GM19023 (cell line): ENCODE results near the gene PALM3.

Experiments used
- ATAC-seq: cut with Tn5 transposase; IDR thresholded peaks from one replicate; pipeline ENCODE4 v1.9.1; 2021; ENCODE audit warnings: mild to moderate bottlenecking, moderate library complexity; ENCODE audit not compliant: unreplicated experiment

Gene PALM3, protein sequence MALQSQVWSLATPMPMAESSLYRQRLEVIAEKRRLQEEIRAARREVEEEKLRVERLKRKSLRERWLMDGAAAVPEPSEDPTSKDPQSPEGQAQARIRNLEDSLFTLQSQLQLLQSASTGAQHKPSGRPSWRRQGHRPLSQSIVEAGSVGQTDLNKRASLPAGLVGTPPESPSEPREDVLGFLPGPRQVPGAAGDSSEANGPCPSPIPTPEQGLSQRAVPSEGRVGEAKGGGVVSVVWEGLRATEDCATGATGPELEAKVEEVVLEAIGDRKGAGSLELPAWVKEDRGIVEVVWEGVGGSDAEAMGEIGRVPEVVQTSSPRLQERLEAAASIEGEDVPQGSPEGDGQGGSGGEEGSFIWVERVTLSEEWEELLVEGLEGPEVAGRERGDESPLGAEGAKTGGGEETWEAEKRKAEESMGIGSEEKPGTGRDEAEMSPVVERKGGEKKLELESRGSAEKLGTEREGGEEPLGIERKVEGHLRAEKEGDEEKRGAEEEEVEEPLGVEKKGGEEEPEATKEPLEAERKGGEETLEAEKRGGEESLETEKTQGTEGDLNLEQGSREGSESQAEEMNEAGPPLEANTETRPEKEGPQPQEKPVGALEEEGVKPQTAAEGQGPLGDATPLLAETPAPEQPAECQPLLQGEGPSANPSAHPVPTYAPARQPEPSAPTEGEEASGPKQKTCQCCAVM

DNA sequence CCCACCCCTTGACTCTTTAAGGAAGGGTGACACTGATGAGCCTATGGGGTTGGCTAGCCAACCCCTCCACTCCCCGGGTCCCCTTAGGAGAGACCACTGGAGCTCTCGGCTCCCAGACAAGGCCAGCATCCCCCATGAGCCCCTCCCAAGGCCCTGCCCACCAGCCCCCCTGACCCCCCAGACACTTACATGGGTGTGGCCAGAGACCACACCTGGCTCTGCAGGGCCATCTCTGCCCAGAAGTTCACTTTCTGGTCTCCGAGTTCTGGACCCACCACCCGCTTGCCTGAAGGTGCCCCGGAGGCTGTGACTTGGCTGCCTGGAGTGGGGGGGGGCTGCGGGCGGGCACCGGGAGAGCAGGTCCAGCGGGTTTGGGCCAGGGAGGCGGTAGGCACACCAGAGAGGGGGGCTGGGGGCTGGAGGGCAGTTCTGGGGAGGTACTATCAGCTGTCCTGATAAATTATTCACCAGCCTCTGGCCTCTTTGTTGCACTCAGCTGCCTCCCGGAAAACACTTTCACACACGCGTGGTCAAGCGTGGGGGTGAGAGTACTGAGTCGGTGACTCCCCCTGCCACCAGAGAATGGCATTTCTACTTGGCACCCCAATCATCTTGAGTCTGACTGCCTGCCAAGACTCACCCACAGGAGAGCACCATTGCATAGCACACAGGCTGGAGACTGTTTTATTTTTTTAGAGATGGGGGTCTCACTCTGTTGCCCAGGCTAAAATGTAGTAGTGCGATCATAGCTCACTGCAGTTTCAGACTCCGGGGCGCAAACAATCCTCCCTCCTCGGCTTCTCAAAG, at the start of gene PALM3:
TSS of gene PALM3 (minus strand) at position 326 of the 807 bp plus-strand sequence. CDS start at position 230, 96 bp downstream.
- no peak for ATAC-seq

DNA sequence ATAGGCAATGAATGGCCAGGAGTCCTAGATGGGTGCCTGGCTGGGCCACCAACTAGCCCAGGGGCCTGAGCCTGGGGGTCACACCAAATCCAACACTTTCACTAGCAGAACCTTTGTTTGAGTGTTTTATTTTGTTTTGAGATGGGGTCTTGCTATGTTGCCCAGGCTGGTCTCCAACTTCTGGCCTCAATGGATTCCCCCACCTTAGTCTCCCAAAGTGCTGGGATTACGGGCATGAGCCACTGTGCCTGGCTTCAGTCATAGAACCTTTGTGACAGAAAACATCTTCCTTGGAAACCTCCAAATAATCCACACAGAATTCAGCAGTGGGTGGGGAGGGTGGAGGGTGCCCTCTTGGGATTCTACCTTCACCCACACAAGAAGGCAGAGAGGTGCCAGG, 49.6 kb upstream of the PALM3 start:
- no peak for ATAC-seq

DNA sequence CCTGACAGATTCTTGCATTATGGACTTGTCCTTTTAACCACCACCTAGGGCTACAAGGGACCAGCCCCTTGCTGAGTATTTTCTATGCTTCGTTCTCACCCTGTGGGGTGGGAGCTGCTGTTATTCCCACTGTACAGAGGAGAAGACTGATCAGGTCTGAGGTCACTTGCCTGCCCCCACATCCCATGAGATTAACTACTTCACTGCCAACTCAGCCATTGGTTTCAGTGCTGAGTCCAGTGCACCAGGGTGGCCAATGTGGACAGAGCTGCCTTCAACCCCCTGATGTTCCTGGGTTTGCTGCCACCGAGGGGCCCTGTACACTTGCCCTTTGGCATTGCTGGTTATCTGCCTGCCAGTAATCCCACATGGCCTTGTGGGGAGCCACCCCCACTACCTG, 48.8 kb upstream of the PALM3 start:
- no peak for ATAC-seq

DNA sequence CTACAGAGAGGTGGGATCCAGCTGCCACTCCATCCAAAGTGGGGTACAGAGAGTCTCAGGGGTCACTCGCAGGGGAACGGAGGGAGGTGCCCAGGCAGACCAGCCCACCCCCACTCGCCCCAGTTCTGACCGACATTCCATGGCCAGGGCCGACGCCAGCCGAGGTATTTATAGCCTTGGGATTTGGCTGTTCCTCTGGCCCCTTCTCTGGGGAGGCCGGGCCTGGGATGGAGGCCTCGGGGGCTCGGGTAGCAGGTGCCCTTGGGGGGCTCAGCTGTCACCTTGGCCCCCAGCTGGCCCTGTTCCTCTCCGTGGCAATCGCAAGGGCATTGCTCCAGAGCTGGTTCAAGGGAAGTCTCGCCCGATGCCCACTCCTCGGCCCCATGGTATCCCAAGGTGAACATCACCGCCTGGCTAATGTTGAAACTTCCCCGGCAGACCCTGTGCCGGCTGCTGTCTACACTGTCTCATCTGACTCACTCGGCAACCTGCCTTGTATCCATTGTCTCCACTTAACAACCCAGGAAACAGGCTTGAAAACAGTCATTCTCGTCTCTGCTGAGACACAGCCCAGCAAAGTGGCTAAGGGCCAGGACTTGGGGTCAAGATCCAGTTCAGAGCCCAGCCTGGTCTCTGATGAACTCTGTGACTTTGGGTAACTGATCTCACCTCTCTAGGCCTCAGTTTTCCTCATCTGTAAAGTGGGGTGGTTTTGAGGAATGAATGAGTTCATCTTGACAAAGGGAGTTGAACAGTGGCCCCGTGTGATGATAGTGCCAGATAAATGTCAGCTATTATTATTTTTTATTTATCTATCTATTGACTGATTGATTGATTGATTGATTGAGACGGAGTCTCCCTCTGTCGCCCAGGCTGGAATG, 45.9 kb upstream of the PALM3 start:
- no peak for ATAC-seq

DNA sequence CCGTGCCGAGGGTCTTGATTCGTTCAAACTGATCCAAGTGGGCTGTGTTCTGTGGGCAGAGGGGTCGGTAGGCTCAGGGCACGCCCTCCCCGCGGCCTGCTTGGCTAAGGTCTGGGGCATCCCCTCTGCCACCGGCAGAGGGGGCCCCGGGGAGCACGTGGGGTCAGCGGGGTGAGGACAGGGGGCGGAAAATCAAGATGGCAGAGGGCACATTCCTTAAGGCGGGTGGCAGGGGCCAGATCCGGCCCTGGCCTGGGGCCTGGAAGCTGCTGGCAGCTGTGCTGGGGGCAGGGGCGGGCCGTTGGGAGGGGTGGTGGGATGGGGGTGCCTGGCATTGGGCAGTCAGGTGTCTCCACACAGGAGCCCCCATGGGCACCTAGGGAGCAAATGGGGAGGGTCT, 45.0 kb upstream of the PALM3 start:
- no peak for ATAC-seq

DNA sequence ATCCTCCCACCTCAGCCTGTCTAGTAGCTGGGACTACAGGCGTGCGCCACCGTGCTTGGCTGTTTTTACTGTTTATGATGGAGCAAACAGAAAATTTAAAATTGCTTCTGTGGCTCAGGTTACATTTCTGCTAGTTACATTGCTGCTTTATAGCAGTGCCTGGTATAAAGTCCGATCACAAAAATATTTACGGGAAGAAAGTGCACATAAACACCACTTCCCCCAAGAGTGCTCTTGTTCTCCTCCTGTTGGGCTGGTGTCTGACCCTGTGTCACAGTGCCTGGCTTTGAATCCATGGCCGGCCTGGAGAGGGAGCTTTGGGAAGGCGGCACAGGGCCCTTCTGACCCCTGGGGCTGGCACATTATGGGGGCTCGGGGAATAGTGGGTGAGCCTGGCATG, 43.8 kb upstream of the PALM3 start:
- no peak for ATAC-seq

DNA sequence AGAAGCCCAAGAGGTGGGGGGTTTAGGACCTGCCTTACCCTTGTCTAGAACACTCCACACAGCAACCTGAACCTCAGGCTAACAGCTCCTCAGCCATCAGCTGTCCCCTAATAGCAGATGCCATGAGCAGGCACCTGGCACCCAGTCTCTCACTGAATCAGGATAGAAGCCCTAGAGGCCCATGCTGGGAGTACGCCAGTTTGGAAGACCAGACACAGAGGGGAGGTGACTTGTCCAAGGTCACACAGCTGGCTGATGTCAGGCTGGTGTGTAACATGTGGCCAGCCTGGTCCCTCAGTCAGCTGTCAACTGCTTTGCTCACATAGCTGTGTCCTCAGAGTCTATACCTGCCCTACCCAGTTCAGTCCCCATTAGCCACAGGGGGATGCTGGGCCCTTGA, 41.4 kb upstream of the PALM3 start:
- no peak for ATAC-seq

DNA sequence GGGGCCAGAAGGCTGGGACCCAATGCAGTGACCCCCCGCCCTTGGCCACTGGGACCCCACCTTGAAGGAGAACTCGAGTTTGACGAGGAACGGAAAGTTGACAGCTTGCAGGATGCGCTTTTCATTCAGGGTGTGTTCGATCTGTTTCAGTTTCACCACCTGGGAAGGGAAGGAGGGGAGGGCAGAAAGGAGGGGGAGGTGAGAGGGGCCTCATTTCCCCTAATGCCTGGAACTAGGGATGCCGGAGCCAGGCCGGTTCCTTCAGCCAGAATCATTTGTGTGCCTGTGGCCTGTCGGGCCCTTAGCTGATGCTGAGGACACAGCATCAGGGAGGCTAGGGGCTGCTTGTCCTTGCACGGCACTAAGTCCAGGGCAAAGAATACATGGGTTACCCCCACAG, 40.9 kb upstream of the PALM3 start:
- ATAC-seq = no peak

DNA sequence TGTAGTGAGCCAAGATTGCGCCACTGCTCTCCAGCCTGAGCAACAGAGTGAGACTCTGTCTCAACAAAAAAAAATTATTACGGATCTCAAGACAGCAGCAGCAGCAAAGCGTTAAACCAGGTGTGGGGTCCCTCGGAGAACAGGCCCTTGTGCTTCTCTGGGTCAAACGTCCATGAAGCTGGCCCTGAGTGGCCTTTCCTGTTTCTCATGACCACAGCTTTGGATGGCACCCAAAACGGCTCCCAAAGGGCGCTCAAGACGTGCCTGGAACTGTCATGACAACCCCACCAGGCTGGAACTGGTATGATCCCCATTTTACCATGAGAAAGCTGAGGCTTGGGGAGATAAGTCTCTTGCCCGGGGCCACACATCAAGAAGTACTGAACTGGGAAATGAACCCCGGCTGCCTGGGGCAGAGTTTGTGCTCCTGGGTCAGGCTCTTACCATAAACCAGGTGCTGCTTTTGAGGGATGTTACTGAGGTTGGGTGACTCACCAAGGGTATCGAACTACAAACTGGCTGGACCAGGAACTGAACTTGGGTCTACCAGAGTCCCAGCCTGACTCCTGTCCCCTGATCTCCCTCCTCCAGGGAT, 40.3 kb upstream of the PALM3 start:
- ATAC-seq = no peak

DNA sequence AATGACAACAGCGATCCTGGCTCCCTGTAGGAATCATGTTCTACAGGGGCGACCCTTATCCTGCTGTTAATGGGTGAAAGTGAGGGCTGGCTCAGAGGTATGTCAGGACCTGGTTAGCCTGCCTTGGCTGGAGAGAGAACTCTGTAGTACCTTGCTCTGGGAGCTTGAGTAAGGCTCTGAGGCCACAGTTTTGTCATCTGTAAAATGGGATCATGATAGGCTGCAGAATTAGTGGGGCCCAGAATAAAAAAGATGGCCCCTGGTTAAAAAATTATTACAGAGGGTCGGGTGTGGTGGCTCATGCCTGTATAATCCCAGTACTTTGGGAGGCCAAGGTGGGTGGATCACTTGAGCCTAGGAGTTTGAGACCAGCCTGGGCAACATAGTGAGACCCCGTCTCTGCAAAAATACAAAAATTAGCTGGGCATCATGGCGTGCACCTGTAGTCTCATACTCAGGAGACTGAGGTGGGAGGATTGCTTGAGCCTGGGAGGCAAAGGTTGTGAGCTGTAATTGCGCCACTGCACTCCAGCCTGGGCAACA, 39.2 kb upstream of the PALM3 start:
- no peak for ATAC-seq

DNA sequence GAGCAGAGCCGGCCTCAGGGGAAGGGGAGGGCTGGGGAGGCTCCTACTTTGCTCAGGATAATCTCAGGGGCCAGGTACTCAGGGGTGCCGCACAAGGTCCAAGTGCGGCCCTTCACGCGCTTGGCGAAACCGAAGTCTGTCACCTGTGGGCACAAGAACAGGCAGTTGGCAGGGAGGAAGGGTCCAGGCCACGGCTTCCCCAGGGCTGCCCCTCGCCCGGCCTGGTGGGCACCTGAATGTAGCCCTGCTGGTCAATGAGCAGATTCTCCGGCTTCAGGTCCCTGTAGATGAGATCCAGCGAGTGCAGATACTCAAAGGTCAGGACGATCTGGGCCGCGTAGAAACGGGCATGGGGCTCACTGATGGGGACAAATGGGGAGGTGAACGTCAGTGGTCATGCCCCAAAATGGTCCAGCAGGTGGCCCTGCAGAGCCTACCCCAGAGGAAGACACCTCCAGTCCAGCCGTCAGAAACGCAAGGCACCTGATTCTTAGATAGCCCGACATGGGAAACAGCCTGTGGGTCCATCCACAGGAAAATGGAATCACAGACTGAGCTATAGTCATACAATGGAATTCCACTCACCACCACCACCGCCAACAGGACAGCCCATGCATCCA, 35.8 kb upstream of the PALM3 start:
- no peak for ATAC-seq

DNA sequence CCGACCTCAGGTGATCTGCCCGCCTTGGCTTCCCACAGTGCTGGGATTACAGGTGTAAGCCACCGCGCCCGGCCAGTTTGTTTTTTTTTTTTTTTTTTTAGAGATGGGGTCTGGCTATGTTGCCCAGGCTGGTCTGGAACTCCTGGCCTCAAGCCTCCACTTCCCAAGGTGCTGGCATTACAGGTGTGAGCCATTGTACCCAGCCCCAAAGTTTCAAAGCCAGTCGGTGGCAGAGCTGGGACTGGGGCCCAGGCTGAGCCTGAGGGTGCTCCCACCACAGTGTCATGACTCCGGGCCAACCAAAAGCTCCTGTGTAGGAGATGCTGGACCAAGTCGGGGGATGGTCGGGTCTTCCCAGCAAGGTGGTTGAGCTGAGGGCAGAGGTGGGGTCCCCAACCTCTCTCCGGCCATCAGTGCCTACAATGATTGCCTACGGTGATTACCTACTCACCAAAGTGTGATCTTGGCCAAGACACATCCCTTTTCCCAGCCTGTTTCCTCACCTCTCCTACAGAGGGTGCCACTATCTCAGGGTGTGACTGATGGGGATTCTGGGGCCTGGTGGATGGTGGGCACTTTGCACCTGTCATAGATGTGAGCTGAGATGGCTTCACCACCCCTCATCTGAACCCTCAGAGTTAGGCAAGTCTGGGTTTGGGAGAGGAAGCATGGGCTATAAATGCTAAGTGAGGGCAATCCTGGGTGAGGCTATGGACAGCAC, 34.6 kb upstream of the PALM3 start:
- ATAC-seq = no peak

DNA sequence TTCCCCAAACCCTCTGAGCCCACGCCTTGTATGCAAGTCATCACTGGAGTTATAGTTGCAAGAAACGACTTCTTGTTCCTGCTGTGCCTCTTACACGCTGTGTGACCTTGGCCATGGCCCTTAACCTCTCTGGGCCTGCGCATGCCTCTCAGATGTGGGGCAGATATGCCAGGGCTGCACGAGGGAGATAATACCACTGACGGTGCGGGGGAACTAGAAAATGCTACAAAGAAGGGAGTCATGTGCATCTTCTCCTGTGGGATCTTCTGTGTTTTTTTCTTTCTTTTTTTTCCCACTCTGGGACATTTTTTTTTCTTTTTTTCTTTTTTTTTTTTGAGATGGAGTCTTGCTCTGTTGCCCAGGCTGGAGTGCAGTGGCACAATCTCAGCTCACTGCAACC, 33.0 kb upstream of the PALM3 start:
- ATAC-seq = no peak

DNA sequence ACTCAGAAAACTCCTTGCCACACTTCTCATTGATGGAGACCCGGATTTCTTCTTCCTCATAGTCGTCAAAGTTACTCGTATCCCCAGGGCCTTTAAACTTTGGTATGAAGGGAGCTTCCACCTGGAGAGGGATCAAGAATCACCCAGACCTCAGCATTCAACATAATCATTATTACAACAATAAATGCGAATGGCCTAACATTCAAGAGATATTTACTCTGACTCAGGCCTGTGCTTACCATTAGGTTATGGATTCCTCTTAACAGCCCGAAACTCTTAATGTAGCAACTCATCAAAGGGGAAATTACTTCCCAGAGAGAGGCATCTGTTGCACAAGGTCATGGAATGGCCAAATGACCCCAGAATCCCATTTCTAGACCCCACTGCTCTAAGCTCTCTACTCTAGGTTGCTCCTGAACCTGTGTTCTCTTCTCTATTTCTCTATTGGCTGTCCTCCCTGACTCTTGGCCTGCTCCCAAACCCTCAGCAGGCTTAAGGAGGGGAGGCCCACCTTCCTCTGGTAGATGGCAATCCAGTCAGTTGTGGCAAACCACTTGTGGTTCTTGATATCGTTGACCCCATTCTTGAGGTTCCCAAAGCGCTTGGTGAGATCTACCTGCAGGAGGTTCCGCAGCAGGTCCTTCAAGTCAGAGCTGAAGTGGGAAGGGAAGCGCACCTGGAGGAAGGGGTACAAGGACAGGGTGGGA, 31.4 kb upstream of the PALM3 start:
- no peak for ATAC-seq

DNA sequence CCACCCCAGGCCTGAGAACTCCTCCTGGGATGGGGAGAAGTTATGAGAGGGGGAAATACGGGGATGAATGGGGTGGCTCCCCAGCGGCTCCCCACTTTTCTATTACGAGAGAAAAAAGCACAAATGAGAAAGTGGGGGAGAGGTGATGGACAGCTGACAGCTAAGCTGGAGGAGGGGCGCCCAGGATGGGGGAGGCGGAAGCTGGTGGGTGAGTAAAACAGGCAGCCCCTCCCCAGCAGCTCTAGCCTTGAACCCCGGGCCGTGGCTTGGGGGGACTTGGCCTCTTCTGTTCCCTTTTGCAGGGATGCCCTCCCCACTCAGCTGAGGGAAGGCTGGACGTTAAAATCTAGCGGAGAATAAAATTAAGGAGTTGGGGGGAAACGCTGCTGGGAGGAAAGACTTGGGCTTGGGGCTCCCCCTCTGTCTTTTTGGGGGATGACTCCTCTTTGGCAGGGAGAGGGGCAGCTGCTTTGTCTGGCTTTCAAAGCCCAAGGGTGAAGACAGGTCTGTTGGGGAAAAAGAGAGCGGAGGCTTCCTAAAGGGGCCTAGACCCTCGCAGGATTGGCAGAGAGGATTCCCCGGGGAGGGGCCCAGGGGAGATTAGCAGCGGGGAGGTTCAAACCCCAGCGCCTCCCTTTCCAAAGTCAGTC, 30.1 kb upstream of the PALM3 start:
- peak; percentile 4 for ATAC-seq

DNA sequence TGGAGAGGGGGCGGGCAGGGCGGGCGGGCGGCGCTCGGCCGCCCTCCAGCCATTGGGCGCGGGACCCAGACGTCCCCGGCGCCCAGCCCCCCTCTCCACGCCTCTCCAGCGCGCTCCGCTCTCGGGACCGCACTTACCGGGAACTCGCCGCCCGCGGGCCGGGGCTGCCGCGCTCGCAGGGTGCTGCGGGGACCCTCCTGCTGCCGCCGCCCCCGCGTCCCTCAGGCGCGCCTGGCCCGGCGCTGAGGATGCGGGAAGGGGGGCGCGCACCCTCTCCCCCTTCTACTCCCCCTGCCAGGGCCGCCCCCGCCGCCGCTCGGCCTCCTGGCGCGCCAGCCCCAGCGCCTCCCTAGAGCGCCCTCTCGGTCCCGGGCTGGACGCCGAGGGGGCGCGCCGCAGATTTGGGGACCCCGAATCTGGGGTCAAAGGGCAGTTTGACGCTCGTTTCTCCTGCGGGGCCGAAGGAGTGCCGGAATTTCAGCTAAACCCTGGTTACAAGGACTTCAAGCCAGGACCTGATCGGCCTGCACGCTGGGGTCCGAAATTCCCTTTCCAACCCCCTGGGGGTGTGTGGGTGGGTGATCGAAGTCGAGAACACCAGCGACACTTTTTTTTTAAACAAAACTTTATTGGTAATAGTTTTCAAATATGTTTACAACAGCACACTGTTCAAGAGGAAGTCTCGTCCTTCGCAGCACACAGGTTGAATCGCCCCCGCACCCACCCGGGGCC, 29.4 kb upstream of the PALM3 start:
- peak; percentile 60 for ATAC-seq

DNA sequence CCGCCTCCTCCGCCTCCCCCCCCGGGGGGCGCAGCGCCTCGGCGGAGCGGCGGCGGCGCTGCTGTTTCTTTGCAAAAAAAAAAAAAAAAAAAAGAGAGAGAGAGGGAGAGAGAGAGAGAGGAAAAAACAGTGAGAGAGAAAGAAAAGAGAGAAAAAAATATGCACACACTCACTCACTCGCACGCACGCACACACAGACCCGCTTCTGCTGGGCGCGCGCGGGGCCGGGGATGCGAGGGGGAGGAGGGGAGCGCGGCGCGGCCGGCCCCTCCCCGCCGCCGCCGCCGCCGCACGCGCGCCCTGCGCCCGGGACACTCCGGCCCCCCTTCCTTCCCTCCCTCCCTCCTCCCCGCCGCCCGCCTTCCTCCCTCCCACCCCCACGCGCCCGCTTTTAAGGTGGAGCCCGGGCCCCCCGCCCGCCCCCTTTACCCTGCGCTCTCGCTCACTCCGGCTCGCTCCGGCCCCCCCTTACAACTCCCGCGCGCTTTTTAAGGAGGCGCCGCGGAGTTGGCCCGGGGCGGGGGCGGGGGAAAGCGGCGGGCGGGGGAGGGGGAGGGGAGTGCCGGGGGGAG, 28.7 kb upstream of the PALM3 start, which contains the start of gene SAMD1:
TSS of gene SAMD1 (minus strand) at position 243 of the 572 bp plus-strand sequence.
- peak; percentile 38 for ATAC-seq
